ENCODE measurements around the gene CSTB.
A peak's percentile ranks its signal among the peaks of the same experiment; 100 is the strongest.

The CSTB gene

GRCh38 chr21:43794311-43794710 is 18.2 kb upstream of the CSTB start:
- intact Hi-C loops (cut with DNase I) = no loop called here
- peak in 1 of 10 donors; percentile 49 for DNase-seq

GRCh38 chr21:43793243-43793642 is 17.1 kb upstream of the CSTB start:
- no peak for DNase-seq
- intact Hi-C loops (cut with DNase I) = no loop called here

GRCh38 chr21:43792406-43792805 is 16.3 kb upstream of the CSTB start:
- DNase-seq = peak in 1 of 10 donors; percentile 51
- intact Hi-C loops (cut with DNase I) = no loop called here

GRCh38 chr21:43790010-43790524 is 14.0 kb upstream of the CSTB start:
- intact Hi-C loops (cut with DNase I) = no loop called here
- no peak for DNase-seq

- peak; percentile 81 to 98 (median 88) for DNase-seq
- intact Hi-C loops (cut with DNase I) = loop anchor here (1.0 kb wide), 1 partner anchor 13 kb away; the partner anchor contains the start of gene CSTB
Observed at GRCh38 chr21:43789276-43790009, 13.3 kb upstream of the CSTB start, which contains the start of gene RRP1. TSS of gene RRP1 (plus strand) at chr21:43789577. CDS start at chr21:43789630, 53 bp downstream.

GRCh38 chr21:43786807-43787440 is 10.8 kb upstream of the CSTB start:
- DNase-seq = no peak
- intact Hi-C loops (cut with DNase I) = no loop called here

GRCh38 chr21:43786300-43786806 is 10.2 kb upstream of the CSTB start:
- DNase-seq = no peak
- intact Hi-C loops (cut with DNase I) = no loop called here

GRCh38 chr21:43785134-43785533 is 9.0 kb upstream of the CSTB start:
- intact Hi-C loops (cut with DNase I) = no loop called here

GRCh38 chr21:43783098-43783700 is 7.1 kb upstream of the CSTB start:
- DNase-seq = peak in 1 of 10 donors; percentile 48
- intact Hi-C loops (cut with DNase I) = no loop called here

More at GRCh38 chr21:43785134-43785533, 9.0 kb upstream of the CSTB start:
- no peak for DNase-seq

- intact Hi-C loops (cut with DNase I) = no loop called here
Observed at GRCh38 chr21:43782431-43783097, 6.5 kb upstream of the CSTB start.

GRCh38 chr21:43781846-43782245 is 5.7 kb upstream of the CSTB start:
- intact Hi-C loops (cut with DNase I) = no loop called here
- no peak for DNase-seq

More at GRCh38 chr21:43782431-43783097, 6.5 kb upstream of the CSTB start:
- DNase-seq = no peak

- intact Hi-C loops (cut with DNase I) = loop anchor here (5.0 kb wide), 1 partner anchor 52 kb away; no protein-coding TSS in a partner anchor
- no peak for DNase-seq
Observed at GRCh38 chr21:43779660-43780059, 3.6 kb upstream of the CSTB start.

GRCh38 chr21:43778469-43779335 is 2.6 kb upstream of the CSTB start:
- intact Hi-C loops (cut with DNase I) = loop anchor here (5.0 kb wide), 1 partner anchor 51 kb away; no protein-coding TSS in a partner anchor
- no peak for DNase-seq

- DNase-seq = no peak
- intact Hi-C loops (cut with DNase I) = loop anchor here (5.0 kb wide), 1 partner anchor 51 kb away; no protein-coding TSS in a partner anchor
Observed at GRCh38 chr21:43777953-43778352, 1.8 kb upstream of the CSTB start.

- DNase-seq = no peak
- intact Hi-C loops (cut with DNase I) = loop anchor here (5.0 kb wide), 1 partner anchor 48 kb away; no protein-coding TSS in a partner anchor
Observed at GRCh38 chr21:43775190-43775589, 918 bp downstream of the CSTB start.

GRCh38 chr21:43774163-43774562 is 1.9 kb downstream of the CSTB start:
- intact Hi-C loops (cut with DNase I) = loop anchor here (5.0 kb wide), 1 partner anchor 102 kb away; no protein-coding TSS in a partner anchor
- no peak for DNase-seq

GRCh38 chr21:43772425-43772821 is 3.7 kb downstream of the CSTB start:
- intact Hi-C loops (cut with DNase I) = loop anchor here (5.0 kb wide), 1 partner anchor 100 kb away; no protein-coding TSS in a partner anchor
- DNase-seq = no peak

- intact Hi-C loops (cut with DNase I) = loop anchor here (5.0 kb wide), 1 partner anchor 100 kb away; no protein-coding TSS in a partner anchor
- DNase-seq = no peak
Observed at GRCh38 chr21:43771698-43772424, 4.2 kb downstream of the CSTB start.
